Activated CD4-positive, alpha-beta T cell treated with anti-CD3 and anti-CD28 coated beads, Interleukin-2, Interleukin-4, amounts not matched to agents 100 ng/mL and 50 ng/mL, durations not matched to agents 16 hours and 8 hours (primary cell): Measurements from ENCODE around the gene FAM110A.
"Not testable (repeated sequence)": the region's sequence is repeated elsewhere in the genome, so short reads cannot be mapped to it uniquely, and the experiment has no call there.

Experiments
- DNase-seq: peaks from one replicate; pipeline ENCODE4 v3.0.0-alpha.2; 2020; ENCODE audit warnings: low spot score

Gene FAM110A

GRCh38 chr20:823574-823902 is 10.0 kb upstream of the FAM110A start:
- DNase-seq, result no peak

- DNase-seq, result no peak
Measured at GRCh38 chr20:824490-824889, 9.0 kb upstream of the FAM110A start.

GRCh38 chr20:824916-825315 is 8.6 kb upstream of the FAM110A start:
- no peak for DNase-seq

GRCh38 chr20:825710-826421 is 7.6 kb upstream of the FAM110A start:
- DNase-seq, result no peak

- DNase-seq, result no peak
Measured at GRCh38 chr20:826695-827323, 6.7 kb upstream of the FAM110A start.

GRCh38 chr20:827981-828380 is 5.5 kb upstream of the FAM110A start:
- DNase-seq, result not testable (repeated sequence)

- peak; percentile 40 for DNase-seq
Measured at GRCh38 chr20:828987-829386, 4.5 kb upstream of the FAM110A start.

- no peak for DNase-seq
Measured at GRCh38 chr20:829551-829950, 4.0 kb upstream of the FAM110A start.

- no peak for DNase-seq
Measured at GRCh38 chr20:830011-830521, 3.4 kb upstream of the FAM110A start.

- DNase-seq, result no peak
Measured at GRCh38 chr20:831251-831650, 2.3 kb upstream of the FAM110A start.

GRCh38 chr20:831956-832355 is 1.6 kb upstream of the FAM110A start:
- DNase-seq, result no peak

GRCh38 chr20:833121-833449 is 430 bp upstream of the FAM110A start:
- no peak for DNase-seq

GRCh38 chr20:834151-834746 is 734 bp downstream of the FAM110A start:
- DNase-seq, result no peak

GRCh38 chr20:835608-836045 is 2.1 kb downstream of the FAM110A start:
- DNase-seq, result no peak

GRCh38 chr20:836190-836589 is 2.7 kb downstream of the FAM110A start:
- peak; percentile 45 for DNase-seq

- no peak for DNase-seq
Measured at GRCh38 chr20:839015-839414, 5.5 kb downstream of the FAM110A start.

- no peak for DNase-seq
Measured at GRCh38 chr20:839626-840025, 6.1 kb downstream of the FAM110A start.

GRCh38 chr20:840503-840857 is 7.0 kb downstream of the FAM110A start:
- DNase-seq, result no peak

GRCh38 chr20:840858-841567 is 7.5 kb downstream of the FAM110A start:
- no peak for DNase-seq

- DNase-seq, result no peak
Measured at GRCh38 chr20:841568-842546, 8.3 kb downstream of the FAM110A start.

GRCh38 chr20:842547-842940 is 9.0 kb downstream of the FAM110A start:
- DNase-seq, result no peak

GRCh38 chr20:843912-844311 is 10.4 kb downstream of the FAM110A start:
- no peak for DNase-seq
